Measurements from ENCODE around the gene RYR2. TPM values are rescaled to one million over a fixed set of nuclear protein-coding genes. Genes with fewer than 3 reads are reported as not detected.

The RYR2 gene
- total RNA-seq, 4 donors from 2014 or later = 1.2 to 7.0 (median 2.5) TPM

- intact Hi-C loops (cut with DNase I; ENCODE audit: low total_unique reads) (no loop called here), in situ Hi-C loops (cut with MboI; ENCODE audit: low pct_ligation_motif_present in 1 of 4, low pct_unique_long_range_greater_than_20kb in 1 of 4, low sequenced_read_pairs in 3 of 4) (no loop called here)
- no peak overlapping the region for H3K4me3 ChIP-seq
- no peak overlapping the region for H3K27ac ChIP-seq
- no peak for DNase-seq
- no peaks in the 10 kb centered on the region for H3K27me3 ChIP-seq
- WGBS, 2 donors (ENCODE audit: low coverage in 1 of 2) = 42 to 53% methylated on average over 2 of the region's 2 CpGs
- no peaks in the 10 kb centered on the region for H3K4me1 ChIP-seq
- no peak for TF ChIP-seq POLR2AphosphoS5 (IDR thresholded peaks at IDR 0.05)
- no peak for TF ChIP-seq CTCF (IDR thresholded peaks at IDR 0.05)
- no peak for TF ChIP-seq EP300 (IDR thresholded peaks at IDR 0.05; ENCODE audit: low read depth)
- no peak for TF ChIP-seq POLR2A (IDR thresholded peaks at IDR 0.05)
- no peaks in the 10 kb centered on the region for H3K36me3 ChIP-seq
- no peaks in the 10 kb centered on the region for H3K9me3 ChIP-seq
These were observed 369.6 kb downstream of the RYR2 start for GRCh38 chr1:237411621-237412020.

GRCh38 chr1:237416924-237417655, 375.1 kb downstream of the RYR2 start:
- 81 to 84% methylated on average over 10 of the region's 10 CpGs for WGBS, 2 donors (ENCODE audit: low coverage in 1 of 2)
- no peak for DNase-seq
- intact Hi-C loops (cut with DNase I; ENCODE audit: low total_unique reads) (no loop called here), in situ Hi-C loops (cut with MboI; ENCODE audit: low pct_ligation_motif_present in 1 of 4, low pct_unique_long_range_greater_than_20kb in 1 of 4, low sequenced_read_pairs in 3 of 4) (no loop called here)
- Histone ChIP-seq H3K27me3 (no peaks in the 10 kb centered on the region), H3K9me3 (no peaks in the 10 kb centered on the region), H3K36me3 (no peaks in the 10 kb centered on the region), H3K27ac (no peak overlapping the region), H3K4me3 (no peak overlapping the region), H3K4me1 (no peaks in the 10 kb centered on the region)
- TF ChIP-seq POLR2A (IDR thresholded peaks at IDR 0.05) (no peak), EP300 (IDR thresholded peaks at IDR 0.05; ENCODE audit: low read depth) (no peak), CTCF (IDR thresholded peaks at IDR 0.05) (no peak), POLR2AphosphoS5 (IDR thresholded peaks at IDR 0.05) (no peak)

GRCh38 chr1:237428809-237429208, 386.8 kb downstream of the RYR2 start:
- no peak overlapping the region for H3K27ac ChIP-seq
- TF ChIP-seq CTCF (IDR thresholded peaks at IDR 0.05) = no peak
- no peak for TF ChIP-seq POLR2AphosphoS5 (IDR thresholded peaks at IDR 0.05)
- TF ChIP-seq POLR2A (IDR thresholded peaks at IDR 0.05) = no peak
- no peak for TF ChIP-seq EP300 (IDR thresholded peaks at IDR 0.05; ENCODE audit: low read depth)
- WGBS, 2 donors (ENCODE audit: low coverage in 1 of 2) = 50 to 77% methylated on average over 1 to 4 of the region's 4 CpGs
- no peak overlapping the region for H3K4me3 ChIP-seq
- H3K27me3 ChIP-seq = no peaks in the 10 kb centered on the region
- intact Hi-C loops (cut with DNase I; ENCODE audit: low total_unique reads) (no loop called here), in situ Hi-C loops (cut with MboI; ENCODE audit: low pct_ligation_motif_present in 1 of 4, low pct_unique_long_range_greater_than_20kb in 1 of 4, low sequenced_read_pairs in 3 of 4) (no loop called here)
- DNase-seq = no peak
- H3K9me3 ChIP-seq = no peaks in the 10 kb centered on the region
- no peaks in the 10 kb centered on the region for H3K36me3 ChIP-seq
- H3K4me1 ChIP-seq = no peaks in the 10 kb centered on the region

GRCh38 chr1:237429252-237429651, 387.3 kb downstream of the RYR2 start:
- H3K36me3 ChIP-seq = no peaks in the 10 kb centered on the region
- no peak for DNase-seq
- H3K27ac ChIP-seq = no peak overlapping the region
- intact Hi-C loops (cut with DNase I; ENCODE audit: low total_unique reads) = no loop called here
- no peaks in the 10 kb centered on the region for H3K9me3 ChIP-seq
- H3K4me3 ChIP-seq = no peak overlapping the region
- in situ Hi-C loops (cut with MboI; ENCODE audit: low pct_ligation_motif_present in 1 of 4, low pct_unique_long_range_greater_than_20kb in 1 of 4, low sequenced_read_pairs in 3 of 4) = no loop called here
- no peaks in the 10 kb centered on the region for H3K27me3 ChIP-seq
- WGBS, 2 donors (ENCODE audit: low coverage in 1 of 2) = 42% methylated on average over 3 of the region's 3 CpGs; no CpG with 5 or more reads in 1 of the 2 donors
- no peak for TF ChIP-seq POLR2AphosphoS5 (IDR thresholded peaks at IDR 0.05)
- no peak for TF ChIP-seq POLR2A (IDR thresholded peaks at IDR 0.05)
- no peak for TF ChIP-seq CTCF (IDR thresholded peaks at IDR 0.05)
- TF ChIP-seq EP300 (IDR thresholded peaks at IDR 0.05; ENCODE audit: low read depth) = no peak
- no peaks in the 10 kb centered on the region for H3K4me1 ChIP-seq
